Measurements from ENCODE around the gene AGBL4. TPM values are rescaled to one million over a fixed set of nuclear protein-coding genes. Genes with fewer than 3 reads are reported as not detected.
A peak's percentile ranks its signal among the peaks of the same experiment; 100 is the strongest.

The AGBL4 gene
- total RNA-seq, 1 experiment from 2014 or later = not detected

DNA sequence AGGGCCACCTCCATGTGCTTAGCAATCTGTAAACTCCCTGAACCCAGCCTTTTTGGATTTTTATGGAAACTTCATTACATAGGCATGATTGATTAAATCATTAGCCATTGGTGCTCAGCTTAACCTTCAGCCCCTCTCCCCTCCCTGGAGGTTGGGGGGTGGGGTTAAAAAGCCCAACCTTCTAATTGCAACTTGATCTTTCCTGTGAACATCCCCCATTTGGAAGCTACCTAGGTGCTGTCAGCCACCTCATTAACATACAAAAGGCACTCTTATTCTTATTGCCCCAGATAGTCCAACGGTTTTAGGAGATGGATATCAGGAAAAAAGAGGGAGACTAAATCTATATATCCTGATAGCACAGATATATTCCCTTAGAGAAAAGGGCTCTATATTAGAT is 823.0 kb downstream of the AGBL4 start:
- Mint-ChIP-seq H3K9me3 (ENCODE audit: unreplicated experiment) (peaks cover 23% of the 10 kb centered on the region), H3K4me3 (ENCODE audit: unreplicated experiment) (no peak overlapping the region), H3K27me3 (ENCODE audit: insufficient read depth, unreplicated experiment) (no peaks in the 10 kb centered on the region), H3K27ac (ENCODE audit: unreplicated experiment) (no peak overlapping the region), H3K4me1 (ENCODE audit: low read depth, unreplicated experiment) (peaks cover 10% of the 10 kb centered on the region), H3K36me3 (ENCODE audit: insufficient read depth, unreplicated experiment) (no peaks in the 10 kb centered on the region)
- intact Hi-C loops (cut with micrococcal nuclease; ENCODE audit: unreplicated experiment) = no loop called here
- Histone ChIP-seq H3K4me3 (ENCODE audit: low read depth, low read length) (no peak overlapping the region), H3K36me3 (ENCODE audit: control insufficient read depth, insufficient read depth, low read length) (no peaks in the 10 kb centered on the region), H3K27me3 (replicated peaks; ENCODE audit: control insufficient read depth, insufficient read depth, low read length) (no peaks in the 10 kb centered on the region), H3K9me3 (no peaks in the 10 kb centered on the region), H3K4me1 (no peaks in the 10 kb centered on the region)
- DNase-seq = no peak
- no TSS peak for BruUV-seq (replicated peaks)
- ChIA-PET CTCF (no interaction called here), POLR2A (no interaction called here)
- no peak for TF ChIP-seq CTCF (IDR thresholded peaks at IDR 0.05; ENCODE audit: insufficient read depth in 1 of 2, low read depth in 1 of 2, low read length in 1 of 2, severe bottlenecking in 1 of 2, unreplicated experiment in 1 of 2)

DNA sequence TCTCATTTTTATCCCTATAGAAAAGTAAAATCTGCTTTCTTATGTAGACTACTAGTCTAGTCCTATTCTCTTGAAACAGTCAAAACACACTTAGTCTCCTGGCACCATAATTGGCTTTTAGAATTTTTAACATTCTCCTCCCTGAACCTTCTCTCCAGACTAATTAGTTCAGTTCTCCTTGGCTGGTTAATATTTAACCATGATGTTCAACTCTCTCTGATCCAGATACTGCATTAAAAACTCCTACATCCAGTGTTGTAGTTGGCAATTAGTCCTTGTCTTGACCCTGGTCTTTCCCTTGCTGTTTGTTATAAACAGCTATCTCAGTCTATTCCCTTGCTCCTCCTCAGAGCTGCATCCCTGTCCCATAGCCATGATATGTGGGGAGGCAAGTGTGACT is 824.2 kb downstream of the AGBL4 start:
- TF ChIP-seq CTCF (IDR thresholded peaks at IDR 0.05; ENCODE audit: insufficient read depth in 1 of 2, low read depth in 1 of 2, low read length in 1 of 2, severe bottlenecking in 1 of 2, unreplicated experiment in 1 of 2) = no peak
- no peaks in the 10 kb centered on the region for H3K9me3 ChIP-seq
- no peaks in the 10 kb centered on the region for H3K36me3 ChIP-seq (ENCODE audit: control insufficient read depth, insufficient read depth, low read length)
- no peak overlapping the region for H3K27ac Mint-ChIP-seq (ENCODE audit: unreplicated experiment)
- peaks cover 10% of the 10 kb centered on the region for H3K4me1 Mint-ChIP-seq (ENCODE audit: low read depth, unreplicated experiment)
- H3K4me3 ChIP-seq (ENCODE audit: low read depth, low read length) = no peak overlapping the region
- intact Hi-C loops (cut with micrococcal nuclease; ENCODE audit: unreplicated experiment) = no loop called here
- H3K4me3 Mint-ChIP-seq (ENCODE audit: unreplicated experiment) = no peak overlapping the region
- H3K27me3 Mint-ChIP-seq (ENCODE audit: insufficient read depth, unreplicated experiment) = no peaks in the 10 kb centered on the region
- CTCF ChIA-PET = no interaction called here
- BruUV-seq (replicated peaks) = no TSS peak
- H3K4me1 ChIP-seq = no peaks in the 10 kb centered on the region
- H3K9me3 Mint-ChIP-seq (ENCODE audit: unreplicated experiment) = peaks cover 31% of the 10 kb centered on the region
- no peaks in the 10 kb centered on the region for H3K36me3 Mint-ChIP-seq (ENCODE audit: insufficient read depth, unreplicated experiment)
- POLR2A ChIA-PET = no interaction called here
- DNase-seq = peak in 1 of 2 experiments; percentile 3
- no peaks in the 10 kb centered on the region for H3K27me3 ChIP-seq (replicated peaks; ENCODE audit: control insufficient read depth, insufficient read depth, low read length)

DNA sequence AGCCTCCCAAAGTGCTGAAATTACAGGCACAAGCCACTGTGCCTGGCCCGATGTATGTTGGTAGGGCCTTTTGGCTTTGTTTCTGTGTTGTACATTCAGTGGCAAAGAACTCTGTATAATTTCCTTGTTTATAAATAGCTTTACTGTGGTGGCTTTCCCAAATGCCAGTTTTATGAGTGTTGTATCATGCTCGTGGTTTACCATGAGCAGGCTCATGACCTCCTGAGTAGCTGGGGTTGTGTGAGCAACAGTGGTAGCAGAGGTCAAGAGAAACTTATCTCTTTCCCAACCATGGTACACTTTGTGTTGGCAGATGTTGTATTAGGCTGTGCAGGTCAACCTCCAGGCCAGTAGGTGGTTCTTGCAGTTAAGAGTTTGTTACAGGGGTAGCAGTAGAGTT is 826.7 kb downstream of the AGBL4 start:
- Histone ChIP-seq H3K27me3 (replicated peaks; ENCODE audit: control insufficient read depth, insufficient read depth, low read length) (no peaks in the 10 kb centered on the region), H3K4me1 (no peaks in the 10 kb centered on the region), H3K4me3 (ENCODE audit: low read depth, low read length) (no peak overlapping the region), H3K36me3 (ENCODE audit: control insufficient read depth, insufficient read depth, low read length) (no peaks in the 10 kb centered on the region), H3K9me3 (no peaks in the 10 kb centered on the region)
- Mint-ChIP-seq H3K9me3 (ENCODE audit: unreplicated experiment) (peaks cover 32% of the 10 kb centered on the region), H3K4me1 (ENCODE audit: low read depth, unreplicated experiment) (peaks cover 10% of the 10 kb centered on the region), H3K36me3 (ENCODE audit: insufficient read depth, unreplicated experiment) (no peaks in the 10 kb centered on the region), H3K4me3 (ENCODE audit: unreplicated experiment) (no peak overlapping the region), H3K27me3 (ENCODE audit: insufficient read depth, unreplicated experiment) (no peaks in the 10 kb centered on the region), H3K27ac (ENCODE audit: unreplicated experiment) (no peak overlapping the region)
- BruUV-seq (replicated peaks) = no TSS peak
- POLR2A ChIA-PET = no interaction called here
- CTCF ChIA-PET = no interaction called here
- DNase-seq = no peak
- intact Hi-C loops (cut with micrococcal nuclease; ENCODE audit: unreplicated experiment) = no loop called here
- TF ChIP-seq CTCF (IDR thresholded peaks at IDR 0.05; ENCODE audit: insufficient read depth in 1 of 2, low read depth in 1 of 2, low read length in 1 of 2, severe bottlenecking in 1 of 2, unreplicated experiment in 1 of 2) = no peak
